Measurements from ENCODE around the gene COPS9.

The COPS9 gene
- 12.3 to 16.1 (median 15.4) reads per million in 4 donors for total RNA-seq

DNA sequence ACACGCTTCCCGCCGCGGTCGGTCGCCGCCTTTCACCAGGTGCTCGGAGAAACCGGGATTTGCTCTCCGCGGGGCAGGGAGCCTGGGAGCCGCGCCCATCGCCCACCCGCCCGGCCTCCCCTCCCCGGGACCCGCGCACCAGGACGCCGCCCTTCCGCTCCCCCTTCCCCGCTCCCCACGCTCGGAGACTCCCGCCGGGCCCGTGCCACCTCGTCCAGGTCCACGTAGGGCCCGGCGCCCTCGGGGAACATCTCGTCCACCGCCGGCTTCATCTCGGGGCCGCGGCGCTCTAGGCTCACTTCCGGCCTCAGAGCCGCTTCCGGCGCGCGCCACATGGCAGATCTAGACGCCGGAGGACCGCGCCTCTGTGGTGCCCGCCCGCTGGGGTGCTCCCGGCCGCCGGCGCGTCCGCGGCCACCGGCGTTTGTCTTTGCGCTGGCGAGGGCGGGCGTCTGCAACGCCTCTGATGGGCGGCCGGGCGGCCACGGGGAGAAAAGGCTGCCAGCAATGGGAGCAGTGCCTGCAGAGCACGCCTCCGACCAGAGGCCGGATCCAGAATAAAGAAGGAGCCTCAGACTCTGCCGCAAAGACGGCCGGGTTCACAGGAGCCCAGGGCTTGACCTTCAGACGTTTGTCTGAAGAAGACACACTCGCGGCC lies at the start of gene COPS9:
Gene COPS9 (minus strand): TSS at position 293 of the 658 bp plus-strand sequence. CDS start 21 bp downstream, at position 272.
- peak; percentile 69 to 87 (median 75) for DNase-seq

DNA sequence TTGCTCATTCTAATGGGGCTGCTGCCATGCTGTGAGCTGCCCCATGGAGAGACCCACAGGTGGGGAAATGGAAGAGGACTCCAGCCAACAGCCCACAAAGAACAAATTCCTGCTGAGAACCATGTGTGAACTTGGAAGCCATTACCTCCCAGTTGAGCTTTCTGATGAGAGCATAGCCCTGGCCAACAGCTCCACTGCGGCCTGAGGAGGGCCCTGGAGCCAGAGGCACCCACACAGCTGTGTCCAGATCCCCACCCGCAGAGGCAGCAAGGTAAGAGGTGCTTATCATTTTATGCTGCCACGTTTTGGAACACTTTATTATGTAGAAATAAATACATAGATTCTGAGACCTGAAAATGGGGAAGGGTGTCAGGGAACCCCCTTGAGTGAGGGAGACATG lies 48.6 kb upstream of the COPS9 start:
- DNase-seq, result no peak

DNA sequence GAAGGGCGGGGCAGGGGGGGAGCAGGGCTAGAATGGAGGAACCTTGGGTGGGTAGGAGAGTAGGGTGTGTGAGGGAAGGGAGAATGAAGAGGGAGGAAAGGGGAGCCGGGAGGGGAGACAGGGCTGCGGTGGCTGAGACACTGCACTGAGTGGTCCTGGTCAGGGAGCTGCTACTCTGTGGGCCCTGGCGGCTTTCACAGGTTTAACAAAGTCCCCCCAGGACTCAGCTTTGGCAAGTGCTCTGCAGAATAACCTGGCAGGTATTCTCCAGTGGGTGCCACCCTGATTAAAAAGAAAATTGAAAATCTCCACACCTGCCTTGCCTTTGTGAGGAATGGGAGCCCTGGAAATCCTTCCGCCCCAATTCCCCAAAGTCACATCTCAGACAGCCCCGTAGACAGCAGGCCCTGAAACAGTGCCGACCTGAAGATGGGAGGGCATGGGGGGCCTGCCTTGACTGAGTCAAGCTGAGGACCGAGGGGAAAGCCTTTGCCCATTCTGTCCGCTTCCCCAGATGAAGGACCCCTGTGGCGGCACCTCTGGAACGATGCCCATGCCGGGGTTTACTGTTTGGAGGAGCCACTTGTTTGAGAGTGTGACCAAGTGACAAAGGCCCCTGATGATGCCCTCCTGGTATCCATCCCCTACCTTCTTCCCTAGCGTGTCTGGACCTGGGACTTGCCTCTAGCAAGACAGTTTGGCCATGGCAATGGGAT lies 47.9 kb upstream of the COPS9 start:
- no peak for DNase-seq

DNA sequence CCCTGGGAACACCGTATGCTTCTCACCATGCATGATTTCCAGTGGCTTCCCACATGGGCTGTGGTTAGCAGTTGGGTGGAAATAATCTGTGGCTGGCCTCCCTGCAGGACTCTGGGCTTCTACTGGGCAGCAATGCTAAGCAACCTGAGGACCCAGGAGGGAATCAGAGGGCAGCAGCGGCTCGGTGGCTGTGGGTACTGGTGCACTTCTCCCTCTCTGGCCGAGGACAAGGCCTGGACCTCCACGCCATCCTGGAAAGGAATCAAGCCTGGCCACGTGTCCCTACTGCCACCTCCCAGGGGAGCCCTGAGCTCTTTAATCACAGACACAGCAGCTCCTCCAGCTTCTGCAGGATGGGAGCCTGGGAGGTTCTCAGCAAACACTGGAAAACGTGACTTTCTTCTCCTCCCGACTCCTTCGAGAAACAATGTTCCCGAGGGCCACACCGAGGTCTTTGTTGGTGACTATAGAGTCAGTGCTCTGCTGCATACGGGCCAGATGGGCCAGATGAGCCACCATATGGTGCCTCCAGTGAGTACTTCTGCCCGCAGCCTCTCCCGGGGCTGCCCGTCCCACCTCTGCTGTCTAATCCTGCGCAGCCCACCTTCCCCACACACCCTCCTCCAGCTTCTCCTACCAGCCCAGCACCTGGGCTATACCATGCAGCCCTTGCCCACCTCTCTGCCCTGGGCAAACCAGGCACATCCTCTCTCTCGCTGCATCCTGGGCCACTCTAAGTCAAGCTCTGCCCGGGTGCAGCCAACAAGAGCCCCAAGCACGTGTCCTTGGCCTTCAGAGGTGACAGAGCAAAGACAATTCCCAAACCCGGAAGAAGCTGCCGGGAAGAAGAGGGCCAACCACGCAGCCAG lies 47.1 kb upstream of the COPS9 start:
- no peak for DNase-seq

DNA sequence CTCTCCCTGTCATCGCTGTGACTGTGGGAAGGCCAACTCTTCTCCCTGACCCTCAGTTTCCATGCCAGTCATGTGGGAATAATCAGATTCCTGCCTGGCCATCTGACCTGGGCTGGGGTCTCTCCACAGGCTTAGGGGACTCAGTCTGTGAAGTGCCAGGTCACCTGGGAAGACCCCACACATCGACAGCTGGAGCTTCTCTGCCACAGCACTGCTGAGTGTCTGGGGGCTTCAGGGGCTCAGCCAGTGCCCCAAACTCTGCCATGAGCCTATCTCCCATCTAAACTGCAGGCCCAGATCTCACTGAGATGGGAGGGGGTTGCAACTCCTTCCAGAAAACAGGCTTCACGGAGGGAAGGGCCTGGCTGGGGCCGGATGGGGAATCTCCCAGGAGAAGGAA lies 46.4 kb upstream of the COPS9 start:
- no peak for DNase-seq

DNA sequence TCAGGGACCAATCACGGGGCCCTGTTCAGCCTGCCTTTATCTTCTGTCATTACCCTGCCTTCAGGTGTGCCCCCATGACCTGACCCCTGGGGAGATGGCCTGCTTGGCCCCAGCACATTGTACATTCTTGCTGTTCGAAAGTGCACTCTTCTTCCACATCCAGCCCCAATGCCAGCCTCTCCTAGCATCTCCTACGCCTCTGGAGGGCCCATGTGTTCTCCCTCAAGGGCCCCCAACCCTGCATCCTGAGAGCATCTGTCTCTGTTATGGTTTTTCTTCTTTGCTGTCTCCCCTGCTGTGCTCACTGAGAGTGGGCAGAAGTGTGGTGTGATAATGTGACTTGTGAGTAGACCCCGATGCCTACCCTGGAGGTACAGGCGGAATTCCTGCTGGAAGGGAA lies 45.9 kb upstream of the COPS9 start:
- no peak for DNase-seq

DNA sequence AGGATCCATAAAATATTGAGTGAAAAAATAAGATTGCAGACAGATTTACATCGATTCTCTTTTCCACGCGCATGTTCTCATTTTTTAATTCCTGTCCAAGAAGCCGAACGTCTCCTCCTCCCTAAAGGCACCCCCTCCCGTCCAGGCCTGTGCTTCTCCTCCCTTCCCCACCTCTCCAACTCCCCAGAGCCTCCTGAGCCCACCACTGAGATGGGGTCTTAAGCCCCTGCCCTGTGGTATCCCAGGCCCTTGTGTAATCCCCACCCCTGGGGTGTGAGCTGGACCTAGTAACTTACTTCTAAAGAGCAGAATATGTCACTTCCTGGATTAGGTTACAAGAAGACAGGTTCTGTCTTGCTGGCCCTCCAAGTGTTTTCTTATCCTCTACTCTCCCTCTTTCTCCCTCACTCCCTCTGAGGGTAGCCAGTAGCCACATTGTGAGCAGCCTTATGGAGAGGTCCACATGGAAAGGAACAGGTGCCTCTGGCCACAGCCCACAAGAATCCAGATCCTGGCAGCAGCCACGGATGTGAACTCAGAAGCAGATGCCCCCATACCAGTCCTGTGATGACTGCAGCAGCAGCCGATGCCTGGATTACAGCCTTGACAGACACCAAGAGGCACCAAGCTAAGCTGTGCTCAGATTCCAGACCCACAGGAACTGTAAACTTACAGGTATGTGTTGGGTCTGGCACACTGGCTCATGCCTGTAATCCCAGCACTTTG lies 44.0 kb upstream of the COPS9 start:
- DNase-seq, result no peak

DNA sequence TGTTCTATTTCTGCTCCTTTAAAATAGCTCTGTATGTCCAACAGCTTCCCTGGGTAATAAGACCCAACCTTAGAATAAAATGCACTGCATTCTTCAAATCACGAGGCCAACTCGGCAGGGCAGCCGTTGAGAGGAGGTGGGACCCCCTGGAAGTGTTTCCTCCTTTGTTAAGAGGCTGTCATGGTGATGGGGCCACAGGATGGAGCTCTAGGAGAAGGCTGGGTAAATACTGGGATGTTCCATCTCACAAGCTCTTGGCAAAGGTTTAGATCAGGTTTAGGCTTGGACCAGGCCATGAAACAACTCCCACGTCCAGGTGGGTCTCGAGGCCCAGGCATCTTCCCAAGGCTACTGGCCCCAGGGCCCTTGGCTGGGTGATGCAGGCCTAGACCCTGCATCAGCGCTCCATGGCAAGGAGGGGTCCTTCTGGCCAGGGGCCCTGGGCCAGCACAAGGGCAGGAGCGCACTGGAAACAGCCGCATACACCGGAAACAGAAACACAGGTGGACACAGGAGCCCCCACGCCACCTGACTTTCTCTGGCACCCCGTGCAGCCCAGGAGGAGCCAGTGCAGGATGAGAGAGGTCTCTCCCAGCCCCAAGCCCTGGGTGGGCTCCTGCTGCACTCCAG lies 43.2 kb upstream of the COPS9 start:
- no peak for DNase-seq

DNA sequence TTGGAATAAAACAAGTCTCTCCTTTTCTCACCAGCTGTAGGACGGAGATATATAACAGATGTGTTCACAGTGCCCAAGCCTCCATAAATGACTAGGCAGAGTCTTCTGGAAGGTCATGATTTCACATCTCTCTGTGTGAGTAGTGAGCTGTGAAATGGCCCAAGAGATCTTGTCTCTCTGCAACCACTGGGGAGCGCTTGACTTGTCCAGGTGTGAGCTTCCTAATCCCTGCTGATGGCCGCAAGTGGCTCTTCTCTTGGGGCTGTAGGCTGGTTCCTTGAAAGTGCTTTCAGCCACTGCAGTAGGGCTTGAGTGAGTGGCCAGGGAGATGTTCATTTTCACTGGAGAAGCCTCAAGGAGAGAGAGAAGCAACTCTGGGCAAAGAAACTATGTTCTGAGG lies 42.5 kb upstream of the COPS9 start:
- no peak for DNase-seq

DNA sequence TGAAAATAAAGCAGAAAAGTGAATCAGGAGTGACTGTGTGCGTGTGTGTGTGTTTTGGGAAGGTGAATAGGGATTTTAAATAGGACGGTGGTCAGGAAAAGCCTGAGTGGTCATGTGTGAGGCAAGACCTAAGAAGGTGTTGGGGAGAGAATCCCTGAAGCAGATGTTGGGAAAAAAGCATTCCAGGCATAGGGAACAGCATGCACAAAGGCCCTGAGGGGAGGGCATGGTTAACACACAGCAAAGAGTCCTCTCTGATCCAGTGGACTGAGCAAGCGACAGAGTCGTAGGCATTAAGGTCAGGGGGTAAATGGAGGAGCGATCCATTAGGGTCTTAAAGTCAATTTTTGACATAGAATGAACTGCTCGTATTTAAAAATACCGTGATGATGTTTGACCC lies 38.4 kb upstream of the COPS9 start:
- no peak for DNase-seq

DNA sequence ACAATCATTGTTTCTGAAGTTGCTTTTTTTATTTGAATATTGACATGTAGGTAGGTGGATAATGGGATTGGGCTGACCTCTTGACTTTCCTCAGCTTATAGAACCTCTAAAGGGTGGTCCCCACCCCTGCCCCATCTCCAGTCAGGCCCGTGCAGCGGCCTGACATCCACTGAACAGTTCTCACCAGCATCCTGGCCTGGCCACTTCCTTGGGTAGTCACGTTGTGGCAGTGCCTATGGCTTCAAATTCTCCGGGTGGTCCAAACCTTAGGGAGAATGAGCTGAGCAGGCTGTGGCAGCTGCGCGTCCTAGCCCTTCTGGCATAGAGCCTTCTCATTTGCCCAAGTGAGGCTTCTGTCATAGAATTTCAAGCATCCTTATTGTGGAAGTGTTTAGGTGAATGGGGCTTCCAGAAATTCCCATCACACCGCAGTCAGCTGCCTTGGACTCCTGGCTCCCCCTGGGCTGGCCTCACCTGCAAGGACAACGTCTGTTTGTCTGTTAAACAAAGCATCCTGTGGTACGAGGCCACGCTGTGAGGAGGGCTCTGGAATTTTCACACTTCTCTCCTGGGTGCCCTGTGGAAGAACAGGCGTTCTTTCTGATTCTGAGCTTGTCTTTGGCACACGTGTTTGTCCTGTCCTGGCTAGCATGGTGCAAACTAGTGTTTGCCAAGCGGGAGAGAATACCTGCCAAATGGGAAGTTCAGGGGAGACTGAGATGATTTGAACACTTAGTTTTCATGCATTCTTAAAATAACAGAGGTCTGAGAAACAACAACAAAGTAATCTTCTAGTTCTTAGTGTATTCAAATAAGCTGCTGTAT lies 36.2 kb upstream of the COPS9 start:
- no peak for DNase-seq

DNA sequence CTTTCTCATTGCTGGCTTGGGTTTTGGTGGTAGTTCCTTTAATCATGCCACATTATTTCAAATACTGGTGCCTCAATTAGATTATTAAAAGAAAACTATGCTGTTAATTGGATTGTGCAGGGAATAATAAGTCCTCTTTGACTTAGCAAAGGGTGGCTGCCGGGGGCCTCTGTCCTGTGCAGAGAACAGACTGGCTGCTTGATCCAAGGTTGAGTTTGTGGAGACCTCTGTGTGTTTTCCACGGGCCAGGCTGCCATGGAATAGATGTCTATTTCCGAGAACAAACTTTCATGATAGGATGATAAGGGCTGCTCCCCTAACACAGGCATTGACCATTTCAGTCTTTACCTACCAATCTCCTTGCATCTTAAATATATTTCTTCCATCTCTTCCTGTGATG lies 34.8 kb upstream of the COPS9 start:
- no peak for DNase-seq

DNA sequence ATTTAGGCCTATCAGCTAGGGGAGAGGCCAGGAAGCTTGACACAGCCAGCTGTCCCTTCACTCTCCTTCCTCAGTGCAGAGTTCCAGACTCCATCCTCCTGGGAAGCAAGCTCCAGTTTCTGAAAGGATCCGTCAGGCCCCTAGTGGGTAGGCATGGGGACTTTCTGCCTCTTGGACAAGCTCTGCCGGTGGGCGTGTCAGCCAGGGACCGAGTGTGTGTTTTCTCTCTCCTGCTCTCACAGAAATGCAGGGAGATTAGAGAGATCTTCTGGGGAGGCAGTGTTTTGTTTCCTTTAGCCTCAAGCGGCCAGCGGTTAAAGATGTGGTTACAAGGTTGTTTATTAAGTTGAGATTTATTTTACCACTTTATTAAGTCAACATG lies 34.2 kb upstream of the COPS9 start:
- no peak for DNase-seq

DNA sequence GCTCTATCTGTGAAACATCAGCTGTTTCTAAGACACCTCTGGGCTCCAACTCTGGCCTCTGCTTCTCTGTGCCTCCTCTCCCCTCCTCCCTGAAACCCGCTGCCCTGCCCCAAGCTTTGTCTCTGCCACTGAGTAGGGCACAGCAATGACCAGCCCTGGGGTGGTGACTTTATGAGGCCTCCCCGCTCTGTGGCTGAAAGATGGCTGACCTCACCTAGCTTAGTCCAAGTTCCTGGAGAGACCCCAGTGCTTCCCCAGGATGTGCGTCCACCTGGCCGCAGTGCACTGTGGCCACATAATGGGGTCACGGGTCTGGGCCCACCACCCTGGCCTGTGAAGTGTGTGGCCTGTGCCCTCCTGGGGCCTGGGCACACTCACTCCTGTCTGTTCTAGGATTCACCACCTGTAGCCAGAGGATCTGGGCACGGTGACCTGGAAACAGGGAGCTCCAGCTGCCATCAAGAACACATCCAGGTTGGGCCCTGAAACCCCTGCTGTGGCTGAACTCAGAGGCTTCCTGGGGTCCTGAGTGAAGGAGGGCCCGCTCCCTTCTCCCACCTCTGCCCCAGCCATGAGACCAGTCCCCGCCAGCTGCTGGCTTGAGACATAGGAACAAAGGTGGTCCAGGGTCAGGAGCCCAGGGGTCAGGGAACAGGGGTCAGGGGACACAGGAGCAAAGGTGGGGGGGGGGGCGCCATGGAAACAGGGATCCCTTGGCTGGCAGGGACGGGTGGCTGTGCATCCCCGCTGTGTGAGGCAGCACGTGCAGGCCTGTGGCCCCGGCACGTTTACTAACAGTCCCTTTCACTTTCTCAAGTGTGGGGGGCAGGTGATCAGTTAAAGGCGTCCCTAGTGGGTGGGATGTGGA lies 33.6 kb upstream of the COPS9 start:
- no peak for DNase-seq

DNA sequence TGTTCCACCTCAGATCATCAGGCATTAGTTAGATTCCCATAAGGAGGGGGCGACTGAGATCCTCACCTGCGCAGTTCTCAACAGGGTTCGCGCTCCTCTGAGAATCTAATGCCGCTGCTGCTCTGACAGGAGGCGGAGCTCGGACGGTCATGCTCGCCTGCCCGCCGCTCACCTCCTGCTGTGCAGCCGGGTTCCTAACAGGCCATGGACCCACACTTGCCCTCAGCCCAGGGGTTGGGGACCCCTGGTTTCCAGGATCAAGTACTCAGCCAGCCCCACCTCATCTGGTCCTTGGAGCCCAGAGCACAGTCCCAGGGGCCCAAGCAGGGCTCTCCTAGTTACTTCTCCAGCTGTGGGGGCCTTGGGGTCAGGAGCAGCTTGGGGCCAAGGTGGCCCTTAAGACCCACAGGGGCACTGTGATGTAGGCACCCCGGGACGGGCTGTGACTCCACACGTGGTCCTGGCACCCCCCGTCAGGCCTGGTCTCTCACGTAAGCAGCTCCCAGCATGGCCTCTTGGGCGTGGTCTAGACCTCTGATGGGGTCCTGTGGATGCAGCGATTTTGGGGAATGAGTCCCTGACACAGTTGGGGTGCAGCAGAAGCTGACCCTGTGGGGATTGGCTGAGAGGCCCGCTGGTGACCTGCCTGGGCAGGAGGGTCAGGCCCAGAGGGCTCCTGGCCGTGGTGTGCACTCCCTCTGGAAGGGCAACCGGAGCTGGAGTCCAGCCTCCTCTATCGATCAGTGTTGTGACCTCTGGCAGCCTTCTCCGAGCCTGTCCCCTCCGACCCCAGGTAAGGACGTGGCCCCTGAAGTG lies 32.6 kb upstream of the COPS9 start:
- no peak for DNase-seq

DNA sequence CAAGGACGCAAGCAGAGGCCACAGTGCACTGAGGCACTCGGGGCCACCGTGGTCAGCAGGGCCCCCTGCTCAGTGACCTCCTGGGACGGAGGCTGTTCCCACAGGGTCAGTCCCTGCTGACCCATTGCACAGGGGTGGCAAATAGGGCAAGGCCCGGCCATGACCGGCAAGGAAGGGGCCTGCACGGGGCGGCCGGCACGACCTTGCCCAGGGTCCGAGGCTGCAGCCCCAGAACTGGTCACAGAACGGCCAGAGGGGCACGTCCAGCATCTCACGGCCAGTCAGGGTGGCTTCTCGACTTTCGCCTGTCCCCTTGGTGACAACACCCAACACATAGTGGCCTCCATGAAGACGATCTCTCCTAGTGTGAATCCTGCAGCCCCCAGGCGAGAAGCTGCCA lies 31.9 kb upstream of the COPS9 start:
- DNase-seq, result no peak

DNA sequence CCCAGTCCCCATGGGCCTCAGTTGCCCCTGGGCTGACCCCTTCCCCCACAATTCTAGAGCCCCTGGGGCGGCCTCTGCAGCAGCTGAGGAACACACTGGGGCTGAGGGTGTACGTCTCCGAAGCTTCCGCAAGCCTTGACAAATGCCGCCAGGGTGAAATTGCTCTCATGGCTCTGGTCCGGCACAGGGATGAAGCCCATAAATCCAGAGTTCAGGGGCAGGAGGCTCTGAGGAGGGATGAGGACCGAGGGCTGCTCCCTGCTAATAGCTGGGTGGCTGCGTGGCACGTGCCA lies 31.4 kb upstream of the COPS9 start:
- no peak for DNase-seq

DNA sequence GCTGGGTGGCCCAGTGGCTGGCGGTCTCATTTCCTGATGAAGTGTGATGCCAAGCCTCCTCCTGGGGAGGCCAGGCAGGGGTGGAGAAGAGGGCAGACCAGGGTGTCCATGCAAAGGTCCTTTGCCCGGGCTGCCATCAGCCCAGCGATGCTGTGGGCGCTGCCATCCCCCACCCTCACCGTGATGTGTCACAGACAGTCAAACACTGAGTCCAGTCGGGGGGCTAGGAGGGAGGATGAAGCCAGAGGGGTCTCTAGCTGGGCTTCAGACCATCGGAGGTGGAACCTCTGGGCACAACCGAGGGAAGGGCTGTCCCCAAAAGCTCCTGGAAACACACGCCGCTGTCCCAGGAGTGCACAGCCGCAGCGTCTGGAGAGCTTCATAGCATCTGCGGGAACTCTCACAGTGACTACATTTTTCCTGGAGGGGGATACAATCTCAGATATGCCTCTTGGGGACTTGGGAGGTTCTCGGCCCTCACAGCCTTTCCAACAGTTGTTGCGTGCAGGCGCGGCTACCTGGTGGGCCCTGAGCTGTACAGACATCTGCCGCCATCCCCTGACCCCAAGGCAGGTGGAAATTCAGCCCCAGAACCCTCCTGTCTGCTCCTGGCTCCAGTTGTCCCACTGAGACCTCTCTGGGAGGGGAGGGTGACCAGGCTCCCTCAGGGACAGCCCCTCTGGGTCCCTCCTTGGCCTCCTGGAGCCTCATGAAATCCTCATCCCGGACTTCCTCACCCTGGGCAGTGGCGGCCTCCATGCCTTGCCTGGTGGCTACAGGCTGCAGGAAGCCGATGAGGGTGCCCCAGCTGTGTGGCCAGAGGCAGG lies 30.9 kb upstream of the COPS9 start:
- DNase-seq, result no peak

DNA sequence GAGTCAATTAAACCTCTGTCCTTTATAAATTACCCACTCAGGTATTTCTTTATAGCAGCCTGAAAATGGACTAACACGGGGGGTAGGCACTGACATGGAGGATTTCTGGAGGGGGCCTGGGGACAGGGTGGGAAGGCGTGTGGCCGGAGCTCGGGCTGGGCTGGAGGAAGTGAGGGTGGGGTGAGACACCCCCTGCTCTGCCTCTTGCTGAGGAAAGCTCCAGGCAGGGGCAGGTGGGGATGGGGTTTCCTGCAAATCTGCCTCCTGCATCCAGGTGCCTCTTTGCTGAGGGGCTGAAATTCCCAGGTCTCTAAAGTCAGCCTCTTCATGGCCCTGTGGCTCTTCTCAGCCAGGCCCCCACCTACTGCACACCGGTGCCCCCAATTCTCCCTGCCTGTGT lies 30.1 kb upstream of the COPS9 start:
- no peak for DNase-seq
